A549 (cell line): Measurements from ENCODE around the gene ORC4. TPM values are rescaled to one million over a fixed set of nuclear protein-coding genes. Genes with fewer than 3 reads are reported as not detected.

Experiments used
- ATAC-seq, 2 experiments: fragments of 200-7000 bp in 1 of 2; fragments of >200 bp in 1 of 2; cut with Nextera tagmentation in 1 of 2; cut with Tn5 transposase in 1 of 2; 3 replicates each; pipeline versions ENCODE4 v1.8.0 to v1.9.1; 2018 to 2020; ENCODE audit warnings: mild to moderate bottlenecking in 1 of 2, moderate library complexity in 1 of 2
- CTCF ChIA-PET: fragments of 300-600 bp; sonication (Branson Sonifier 250); formaldehyde crosslinking; extraction: SDS; loops from one replicate; lab custom pipeline; 2021; ENCODE audit warnings: antibody characterized with exemption, inconsistent platforms; lab: Yijun Ruan, JAX
- POLR2A ChIA-PET: fragments of 350-600 bp; formaldehyde crosslinking; extraction: SDS; loops from one replicate; lab custom pipeline; 2021; ENCODE audit warnings: antibody characterized with exemption, inconsistent platforms; lab: Yijun Ruan, JAX
- DNase-seq, 2 experiments: peaks; one replicate each; pipeline versions ENCODE4 v3.0.0 to v3.0.0-alpha.2; 2011 to 2016; ENCODE audit warnings: low read depth in 1 of 2, low spot score in 1 of 2
- FAIRE-seq: peaks from 2 replicates; lab custom pipeline; 2011; peaks lifted over from hg19 to GRCh38; lab: Jason Lieb, UNC
- H3K27ac ChIP-seq, 2 experiments: fragments of >200 bp; sonication (Bioruptor Twin); formaldehyde crosslinking; 3 replicates each; pipeline ENCODE4 v1.5.1; 2016 to 2017
- H3K4me1 ChIP-seq: fragments of >200 bp; sonication (Bioruptor Twin); formaldehyde crosslinking; 3 replicates; pipeline ENCODE4 v1.6.1; 2016
- H3K4me2 ChIP-seq: fragments of >200 bp; sonication (Bioruptor Twin); formaldehyde crosslinking; 3 replicates; pipeline ENCODE4 v1.6.1; 2016
- H3K4me3 ChIP-seq: fragments of >200 bp; sonication (Bioruptor Twin); formaldehyde crosslinking; 3 replicates; pipeline ENCODE4 v1.5.1; 2016
- H3K9me3 ChIP-seq: fragments of >200 bp; sonication (Bioruptor Twin); formaldehyde crosslinking; 3 replicates; pipeline ENCODE4 v1.6.1; 2016
- BHLHE40 ChIP-seq: IDR thresholded peaks from 2 replicates; pipeline ENCODE4 v1.6.1; 2012; ENCODE audit warnings: low read depth, low read length, inconsistent platforms
- CHD2 ChIP-seq: fragments of 150-350 bp; IDR thresholded peaks from 2 replicates; pipeline ENCODE4 v1.6.1; 2014; ENCODE audit warnings: low read length; ENCODE audit not compliant: partially characterized antibody
- FOXS1 ChIP-seq: fragments of 250-450 bp; sonication (Bioruptor Pico); IDR thresholded peaks from 2 replicates; pipeline ENCODE4 v1.5.0; 2020; ENCODE audit warnings: mild to moderate bottlenecking, moderate library complexity
- HOXA7 ChIP-seq: fragments of 250-450 bp; sonication (Bioruptor Pico); IDR thresholded peaks from 2 replicates; pipeline ENCODE4 v1.5.0; 2020; ENCODE audit warnings: mild to moderate bottlenecking, moderate library complexity
- KDM1A ChIP-seq: fragments of 200-600 bp; sonication (generic); IDR thresholded peaks from 2 replicates; pipeline ENCODE4 v1.6.1; 2016; ENCODE audit warnings: low read depth, mild to moderate bottlenecking
- MAFK ChIP-seq: fragments of 450-650 bp; IDR thresholded peaks from 2 replicates; pipeline ENCODE4 v1.6.1; 2014; ENCODE audit not compliant: partially characterized antibody
- MAZ ChIP-seq: fragments of 150-350 bp; IDR thresholded peaks from 2 replicates; pipeline ENCODE4 v1.6.1; 2014; ENCODE audit warnings: antibody characterized with exemption, low read depth, low read length, borderline replicate concordance
- MYC ChIP-seq: IDR thresholded peaks from 2 replicates; pipeline ENCODE4 v1.6.1; 2012; ENCODE audit warnings: mild to moderate bottlenecking, inconsistent platforms, low read length, improper control_type of control experiment, borderline replicate concordance
- RARB ChIP-seq: fragments of 250-450 bp; sonication (Bioruptor Pico); IDR thresholded peaks from 2 replicates; pipeline ENCODE4 v1.8.0; 2021; ENCODE audit warnings: mild to moderate bottlenecking, moderate library complexity
- RNF2 ChIP-seq: fragments of 200-600 bp; sonication (generic); IDR thresholded peaks from 2 replicates; pipeline ENCODE4 v1.6.1; 2016; ENCODE audit warnings: low read depth, mild to moderate bottlenecking, antibody characterized with exemption, moderate library complexity, borderline replicate concordance
- SREBF2 ChIP-seq: fragments of 450-650 bp; IDR thresholded peaks from 2 replicates; pipeline ENCODE4 v1.6.1; 2014; ENCODE audit warnings: mild to moderate bottlenecking, moderate library complexity
- TFCP2L1 ChIP-seq: fragments of 250-450 bp; sonication (Bioruptor Pico); IDR thresholded peaks from 2 replicates; pipeline ENCODE4 v1.5.0; 2021; ENCODE audit warnings: mild to moderate bottlenecking
- TP53 ChIP-seq: fragments of 250-450 bp; sonication (Bioruptor Pico); IDR thresholded peaks from 2 replicates; pipeline ENCODE4 v1.5.0; 2021; ENCODE audit warnings: mild to moderate bottlenecking, moderate library complexity
- ZNF302 ChIP-seq: fragments of 250-450 bp; sonication (Bioruptor Pico); IDR thresholded peaks from 2 replicates; pipeline ENCODE4 v1.9.0; 2021; ENCODE audit warnings: inconsistent platforms, mild to moderate bottlenecking, moderate library complexity
- ZSCAN20 ChIP-seq: fragments of 250-450 bp; sonication (Bioruptor Pico); IDR thresholded peaks from 2 replicates; pipeline ENCODE4 v1.8.0; 2022; ENCODE audit warnings: mild to moderate bottlenecking, moderate library complexity
- WGBS: methylation state at CpG from one replicate; pipeline ENCODE4 v1.1.6; 2017; ENCODE audit errors: missing lambda C conversion rate; 5-methylcytosine and 5-hydroxymethylcytosine counted together
- polyA plus RNA-seq, 4 experiments: library from polyadenylated mRNA; depleted of rRNA in 3 of 4; stranded (reverse); fragments of >200 nt; fragmentation: RNase III in 1 of 4; extraction: RNeasy Plus Mini Kit Qiagen cat#74134 plus additional on column Dnase treatment in 1 of 4; gene quantifications; 2 replicates in 3 of 4; 3 replicates in 1 of 4; pipeline ENCODE4 v1.2.3, GENCODE V29; 2011 to 2017
- TF ChIP-seq, protein P1 (sequence below): fragments of >200 bp; sonication (Bioruptor Twin); formaldehyde crosslinking; IDR thresholded peaks from 3 replicates; pipeline ENCODE4 v1.5.1; 2016
- TF ChIP-seq, protein P2 (sequence below): fragments of >200 bp; sonication (Bioruptor Twin); formaldehyde crosslinking; IDR thresholded peaks from 2 replicates; pipeline ENCODE4 v1.6.1; 2016
- TF ChIP-seq, protein P3 (sequence below): fragments of 250-450 bp; sonication (Bioruptor Pico); IDR thresholded peaks from 2 replicates; pipeline ENCODE4 v1.5.0; 2021; ENCODE audit warnings: mild to moderate bottlenecking, moderate library complexity, borderline replicate concordance
- TF ChIP-seq, protein P4 (sequence below): IDR thresholded peaks from 2 replicates; pipeline ENCODE4 v1.6.1; 2012
- TF ChIP-seq, protein P5 (sequence below): fragments of 200-600 bp; sonication (generic); IDR thresholded peaks from 2 replicates; pipeline ENCODE4 v1.6.1; 2016; ENCODE audit warnings: antibody characterized with exemption, mild to moderate bottlenecking, moderate library complexity

ORC4 gene
- polyA plus RNA-seq, 2 of the 4 experiments (the other 2 are of a cell fraction), result 38.5 to 99.1 TPM

DNA sequence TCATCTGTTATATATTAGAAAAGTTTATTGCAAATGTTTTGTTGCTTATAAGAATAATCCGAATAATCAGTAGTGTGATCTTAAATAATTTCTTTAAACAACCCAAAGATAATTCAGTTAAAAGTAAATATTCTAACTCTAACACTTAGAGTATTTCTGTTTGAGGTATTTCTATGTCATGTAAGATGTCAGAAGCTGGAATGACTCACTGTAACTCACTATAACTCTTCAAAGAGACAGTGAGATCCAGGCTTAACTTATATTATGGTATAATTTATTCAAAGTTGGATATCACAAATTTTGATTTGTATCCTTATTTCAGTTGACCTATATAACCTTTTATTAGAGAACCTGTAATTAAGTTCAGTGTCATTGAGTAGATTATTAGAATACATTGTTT, 7.3 kb upstream of the ORC4 start:
- Histone ChIP-seq H3K4me1 (peaks cover 25% of the 10 kb centered on the region), H3K9me3 (no peaks in the 10 kb centered on the region), H3K4me3 (no peak overlapping the region), H3K4me2 (no peak overlapping the region), H3K27ac (no peak overlapping the region)
- DNase-seq (no peak), FAIRE-seq (no peak), ATAC-seq (no peak)
- 71% methylated on average over 1 of the region's 1 CpG for WGBS
- no peak for TF ChIP-seq RNF2
- TF ChIP-seq ZNF302, result no peak
- no peak for TF ChIP-seq MAZ
- no peak for TF ChIP-seq HOXA7
- no peak for TF ChIP-seq TFCP2L1
- no peak for TF ChIP-seq ZSCAN20
- no peak for TF ChIP-seq FOXS1 (CRISPR knock-in tag)
- no peak for TF ChIP-seq TP53 (CRISPR knock-in tag)
- TF ChIP-seq, protein P1, sequence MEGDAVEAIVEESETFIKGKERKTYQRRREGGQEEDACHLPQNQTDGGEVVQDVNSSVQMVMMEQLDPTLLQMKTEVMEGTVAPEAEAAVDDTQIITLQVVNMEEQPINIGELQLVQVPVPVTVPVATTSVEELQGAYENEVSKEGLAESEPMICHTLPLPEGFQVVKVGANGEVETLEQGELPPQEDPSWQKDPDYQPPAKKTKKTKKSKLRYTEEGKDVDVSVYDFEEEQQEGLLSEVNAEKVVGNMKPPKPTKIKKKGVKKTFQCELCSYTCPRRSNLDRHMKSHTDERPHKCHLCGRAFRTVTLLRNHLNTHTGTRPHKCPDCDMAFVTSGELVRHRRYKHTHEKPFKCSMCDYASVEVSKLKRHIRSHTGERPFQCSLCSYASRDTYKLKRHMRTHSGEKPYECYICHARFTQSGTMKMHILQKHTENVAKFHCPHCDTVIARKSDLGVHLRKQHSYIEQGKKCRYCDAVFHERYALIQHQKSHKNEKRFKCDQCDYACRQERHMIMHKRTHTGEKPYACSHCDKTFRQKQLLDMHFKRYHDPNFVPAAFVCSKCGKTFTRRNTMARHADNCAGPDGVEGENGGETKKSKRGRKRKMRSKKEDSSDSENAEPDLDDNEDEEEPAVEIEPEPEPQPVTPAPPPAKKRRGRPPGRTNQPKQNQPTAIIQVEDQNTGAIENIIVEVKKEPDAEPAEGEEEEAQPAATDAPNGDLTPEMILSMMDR, result no peak
- TF ChIP-seq KDM1A, result no peak
- TF ChIP-seq, protein P2, sequence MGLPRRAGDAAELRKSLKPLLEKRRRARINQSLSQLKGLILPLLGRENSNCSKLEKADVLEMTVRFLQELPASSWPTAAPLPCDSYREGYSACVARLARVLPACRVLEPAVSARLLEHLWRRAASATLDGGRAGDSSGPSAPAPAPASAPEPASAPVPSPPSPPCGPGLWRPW, result no peak
- TF ChIP-seq BHLHE40, result no peak
- TF ChIP-seq, protein P3, sequence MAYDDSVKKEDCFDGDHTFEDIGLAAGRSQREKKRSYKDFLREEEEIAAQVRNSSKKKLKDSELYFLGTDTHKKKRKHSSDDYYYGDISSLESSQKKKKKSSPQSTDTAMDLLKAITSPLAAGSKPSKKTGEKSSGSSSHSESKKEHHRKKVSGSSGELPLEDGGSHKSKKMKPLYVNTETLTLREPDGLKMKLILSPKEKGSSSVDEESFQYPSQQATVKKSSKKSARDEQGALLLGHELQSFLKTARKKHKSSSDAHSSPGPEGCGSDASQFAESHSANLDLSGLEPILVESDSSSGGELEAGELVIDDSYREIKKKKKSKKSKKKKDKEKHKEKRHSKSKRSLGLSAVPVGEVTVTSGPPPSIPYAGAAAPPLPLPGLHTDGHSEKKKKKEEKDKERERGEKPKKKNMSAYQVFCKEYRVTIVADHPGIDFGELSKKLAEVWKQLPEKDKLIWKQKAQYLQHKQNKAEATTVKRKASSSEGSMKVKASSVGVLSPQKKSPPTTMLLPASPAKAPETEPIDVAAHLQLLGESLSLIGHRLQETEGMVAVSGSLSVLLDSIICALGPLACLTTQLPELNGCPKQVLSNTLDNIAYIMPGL (CRISPR knock-in tag), result no peak
- TF ChIP-seq MYC, result no peak
- TF ChIP-seq MAFK, result no peak
- no peak for TF ChIP-seq RARB
- TF ChIP-seq, protein P4, sequence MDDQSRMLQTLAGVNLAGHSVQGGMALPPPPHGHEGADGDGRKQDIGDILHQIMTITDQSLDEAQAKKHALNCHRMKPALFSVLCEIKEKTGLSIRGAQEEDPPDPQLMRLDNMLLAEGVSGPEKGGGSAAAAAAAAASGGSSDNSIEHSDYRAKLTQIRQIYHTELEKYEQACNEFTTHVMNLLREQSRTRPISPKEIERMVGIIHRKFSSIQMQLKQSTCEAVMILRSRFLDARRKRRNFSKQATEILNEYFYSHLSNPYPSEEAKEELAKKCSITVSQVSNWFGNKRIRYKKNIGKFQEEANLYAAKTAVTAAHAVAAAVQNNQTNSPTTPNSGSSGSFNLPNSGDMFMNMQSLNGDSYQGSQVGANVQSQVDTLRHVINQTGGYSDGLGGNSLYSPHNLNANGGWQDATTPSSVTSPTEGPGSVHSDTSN, result no peak
- TF ChIP-seq, protein P5, sequence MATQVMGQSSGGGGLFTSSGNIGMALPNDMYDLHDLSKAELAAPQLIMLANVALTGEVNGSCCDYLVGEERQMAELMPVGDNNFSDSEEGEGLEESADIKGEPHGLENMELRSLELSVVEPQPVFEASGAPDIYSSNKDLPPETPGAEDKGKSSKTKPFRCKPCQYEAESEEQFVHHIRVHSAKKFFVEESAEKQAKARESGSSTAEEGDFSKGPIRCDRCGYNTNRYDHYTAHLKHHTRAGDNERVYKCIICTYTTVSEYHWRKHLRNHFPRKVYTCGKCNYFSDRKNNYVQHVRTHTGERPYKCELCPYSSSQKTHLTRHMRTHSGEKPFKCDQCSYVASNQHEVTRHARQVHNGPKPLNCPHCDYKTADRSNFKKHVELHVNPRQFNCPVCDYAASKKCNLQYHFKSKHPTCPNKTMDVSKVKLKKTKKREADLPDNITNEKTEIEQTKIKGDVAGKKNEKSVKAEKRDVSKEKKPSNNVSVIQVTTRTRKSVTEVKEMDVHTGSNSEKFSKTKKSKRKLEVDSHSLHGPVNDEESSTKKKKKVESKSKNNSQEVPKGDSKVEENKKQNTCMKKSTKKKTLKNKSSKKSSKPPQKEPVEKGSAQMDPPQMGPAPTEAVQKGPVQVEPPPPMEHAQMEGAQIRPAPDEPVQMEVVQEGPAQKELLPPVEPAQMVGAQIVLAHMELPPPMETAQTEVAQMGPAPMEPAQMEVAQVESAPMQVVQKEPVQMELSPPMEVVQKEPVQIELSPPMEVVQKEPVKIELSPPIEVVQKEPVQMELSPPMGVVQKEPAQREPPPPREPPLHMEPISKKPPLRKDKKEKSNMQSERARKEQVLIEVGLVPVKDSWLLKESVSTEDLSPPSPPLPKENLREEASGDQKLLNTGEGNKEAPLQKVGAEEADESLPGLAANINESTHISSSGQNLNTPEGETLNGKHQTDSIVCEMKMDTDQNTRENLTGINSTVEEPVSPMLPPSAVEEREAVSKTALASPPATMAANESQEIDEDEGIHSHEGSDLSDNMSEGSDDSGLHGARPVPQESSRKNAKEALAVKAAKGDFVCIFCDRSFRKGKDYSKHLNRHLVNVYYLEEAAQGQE, result no peak
- no peak for TF ChIP-seq SREBF2
- no peak for TF ChIP-seq CHD2
- ChIA-PET CTCF (no interaction called here), POLR2A (interaction anchor here (2.5 kb wide), 1 partner anchor 7 kb away, joined by 16 read pairs; the partner anchor contains the start of genes MBD5 and ORC4)
